ENCODE data around the gene MARCHF10.

The MARCHF10 gene

GRCh38 chr17:62720126-62720850, 87.8 kb downstream of the MARCHF10 start:
- no peak for FAIRE-seq

GRCh38 chr17:62719586-62719985, 88.5 kb downstream of the MARCHF10 start:
- DNase-seq (ENCODE audit: insufficient read length, low spot score) = no peak
- no peak for FAIRE-seq

More at GRCh38 chr17:62720126-62720850, 87.8 kb downstream of the MARCHF10 start:
- DNase-seq (ENCODE audit: insufficient read length, low spot score) = no peak

- no peak for FAIRE-seq
- DNase-seq (ENCODE audit: insufficient read length, low spot score) = no peak
Measured at GRCh38 chr17:62718429-62718828, 89.7 kb downstream of the MARCHF10 start.

- no peak for DNase-seq (ENCODE audit: insufficient read length, low spot score)
- no peak for FAIRE-seq
Measured at GRCh38 chr17:62717889-62718288, 90.2 kb downstream of the MARCHF10 start.

GRCh38 chr17:62717589-62717855, 90.6 kb downstream of the MARCHF10 start:
- no peak for DNase-seq (ENCODE audit: insufficient read length, low spot score)
- FAIRE-seq = no peak

GRCh38 chr17:62716834-62717588, 91.1 kb downstream of the MARCHF10 start:
- FAIRE-seq (no peak), DNase-seq (ENCODE audit: insufficient read length, low spot score) (no peak)

GRCh38 chr17:62715882-62716390, 92.2 kb downstream of the MARCHF10 start:
- FAIRE-seq (no peak), DNase-seq (ENCODE audit: insufficient read length, low spot score) (no peak)

GRCh38 chr17:62714016-62714777, 93.9 kb downstream of the MARCHF10 start:
- no peak for FAIRE-seq

GRCh38 chr17:62713086-62713881, 94.8 kb downstream of the MARCHF10 start:
- FAIRE-seq (no peak), DNase-seq (ENCODE audit: insufficient read length, low spot score) (no peak)

More at GRCh38 chr17:62714016-62714777, 93.9 kb downstream of the MARCHF10 start:
- DNase-seq (ENCODE audit: insufficient read length, low spot score) = no peak

GRCh38 chr17:62712171-62712581, 95.9 kb downstream of the MARCHF10 start:
- FAIRE-seq (no peak), DNase-seq (ENCODE audit: insufficient read length, low spot score) (no peak)

GRCh38 chr17:62708587-62708986, 99.5 kb downstream of the MARCHF10 start:
- no peak for FAIRE-seq
- no peak for DNase-seq (ENCODE audit: insufficient read length, low spot score)

- FAIRE-seq = no peak
- DNase-seq (ENCODE audit: insufficient read length, low spot score) = no peak
Measured at GRCh38 chr17:62707425-62707739, 100.7 kb downstream of the MARCHF10 start.

GRCh38 chr17:62706598-62707424, 101.3 kb downstream of the MARCHF10 start:
- DNase-seq (ENCODE audit: insufficient read length, low spot score) = no peak
- FAIRE-seq = no peak

GRCh38 chr17:62705778-62706597, 102.1 kb downstream of the MARCHF10 start:
- no peak for FAIRE-seq

GRCh38 chr17:62705156-62705777, 102.8 kb downstream of the MARCHF10 start:
- DNase-seq (ENCODE audit: insufficient read length, low spot score) (no peak), FAIRE-seq (no peak)

More at GRCh38 chr17:62705778-62706597, 102.1 kb downstream of the MARCHF10 start:
- DNase-seq (ENCODE audit: insufficient read length, low spot score) = no peak

- DNase-seq (ENCODE audit: insufficient read length, low spot score) (no peak), FAIRE-seq (no peak)
Measured at GRCh38 chr17:62704381-62704971, 103.6 kb downstream of the MARCHF10 start.

GRCh38 chr17:62703776-62704380, 104.2 kb downstream of the MARCHF10 start:
- DNase-seq (ENCODE audit: insufficient read length, low spot score) (peak; percentile 79), FAIRE-seq (no peak)
